ENCODE measurements around the gene PNMA8B. TPM values are rescaled to one million over a fixed set of nuclear protein-coding genes. Genes with fewer than 3 reads are reported as not detected.
"Not testable (repeated sequence)": the region's sequence is repeated elsewhere in the genome, so short reads cannot be mapped to it uniquely, and the experiment has no call there.

PNMA8B gene
- total RNA-seq, 1 donor = 0.43 TPM

- no peak for DNase-seq (ENCODE audit: low read depth)
- H3K4me3 ChIP-seq (ENCODE audit: low read depth, low read length) = no peak overlapping the region
- no peak for TF ChIP-seq CTCF (IDR thresholded peaks at IDR 0.05; ENCODE audit: insufficient read depth, low read depth, low read length)
Measured at GRCh38 chr19:46533078-46533620, 37.5 kb upstream of the PNMA8B start.

DNA sequence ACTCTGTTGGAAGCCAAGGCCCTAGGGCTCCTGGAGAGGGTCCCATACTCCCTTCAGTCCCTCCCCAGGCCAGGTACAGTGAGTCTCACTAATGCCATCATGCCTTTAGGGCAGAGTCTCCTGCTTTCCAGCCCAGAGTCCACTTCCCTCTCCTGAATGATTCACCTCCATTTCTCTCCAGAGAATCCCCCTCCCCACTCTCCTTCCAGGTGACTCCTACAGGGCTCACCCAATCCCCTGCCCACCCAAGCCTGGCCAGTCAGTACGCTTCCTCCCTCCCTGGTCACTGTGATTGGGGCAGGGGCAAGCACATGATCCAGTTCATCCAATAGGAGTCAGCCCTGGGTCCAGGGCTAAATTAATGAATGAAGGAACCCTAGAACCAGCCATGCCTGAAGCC, 35.0 kb upstream of the PNMA8B start:
- no peak overlapping the region for H3K4me3 ChIP-seq (ENCODE audit: low read depth, low read length)
- no peak for DNase-seq (ENCODE audit: low read depth)
- no peak for TF ChIP-seq CTCF (IDR thresholded peaks at IDR 0.05; ENCODE audit: insufficient read depth, low read depth, low read length)

GRCh38 chr19:46529622-46530451, 34.2 kb upstream of the PNMA8B start:
- TF ChIP-seq CTCF (IDR thresholded peaks at IDR 0.05; ENCODE audit: insufficient read depth, low read depth, low read length) = peak; percentile 92
- peak; percentile 69 for DNase-seq (ENCODE audit: low read depth)
- no peak overlapping the region for H3K4me3 ChIP-seq (ENCODE audit: low read depth, low read length)

- no peak for TF ChIP-seq CTCF (IDR thresholded peaks at IDR 0.05; ENCODE audit: insufficient read depth, low read depth, low read length)
- DNase-seq (ENCODE audit: low read depth) = no peak
- H3K4me3 ChIP-seq (ENCODE audit: low read depth, low read length) = no peak overlapping the region
Measured at GRCh38 chr19:46528601-46529590, 33.2 kb upstream of the PNMA8B start.

DNA sequence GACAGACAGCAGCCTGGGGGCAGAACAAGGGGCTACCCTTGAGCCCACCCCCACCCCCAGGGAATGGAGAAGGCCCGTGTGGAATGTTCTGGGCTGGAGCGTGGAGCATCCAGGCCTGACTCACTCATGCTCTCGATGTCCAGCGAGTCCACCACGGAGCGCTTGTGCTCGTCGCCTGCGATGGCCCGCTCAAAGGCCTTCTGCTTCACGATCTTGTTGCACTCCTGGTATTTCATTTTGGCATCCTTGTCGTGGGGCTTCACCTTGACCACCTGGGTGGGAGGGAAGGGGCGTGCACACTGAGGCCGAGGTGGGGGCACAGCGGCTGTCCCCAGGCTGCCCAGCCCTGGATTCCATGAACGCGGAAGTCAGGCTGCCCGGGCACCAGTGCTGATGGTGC, 31.1 kb upstream of the PNMA8B start:
- H3K4me3 ChIP-seq (ENCODE audit: low read depth, low read length); DNase-seq (ENCODE audit: low read depth): not testable (repeated sequence)

DNA sequence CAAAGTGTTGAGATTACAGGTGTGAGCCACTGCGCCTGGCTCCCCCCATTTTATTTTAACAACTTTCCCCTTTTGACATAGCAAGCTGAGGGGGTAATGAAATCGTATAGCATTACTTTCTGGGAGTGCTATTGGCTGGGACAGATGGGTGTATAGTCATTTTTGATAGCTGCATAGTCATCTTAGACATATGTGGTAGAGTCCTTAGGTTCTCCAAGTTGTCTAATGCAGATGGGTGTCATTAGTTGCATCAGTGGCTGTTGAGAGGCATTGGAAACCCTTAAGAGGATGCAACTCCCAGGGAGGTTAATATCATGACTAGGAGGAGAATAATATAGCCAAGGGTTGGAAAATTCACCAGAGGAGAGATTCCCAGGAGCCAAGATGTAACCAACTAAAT, 28.6 kb upstream of the PNMA8B start:
- no peak overlapping the region for H3K4me3 ChIP-seq (ENCODE audit: low read depth, low read length)
- TF ChIP-seq CTCF (IDR thresholded peaks at IDR 0.05; ENCODE audit: insufficient read depth, low read depth, low read length) = no peak
- no peak for DNase-seq (ENCODE audit: low read depth)

- not testable (repeated sequence) for DNase-seq (ENCODE audit: low read depth)
Measured at GRCh38 chr19:46522988-46523387, 27.3 kb upstream of the PNMA8B start.

More at GRCh38 chr19:46522988-46523387, 27.3 kb upstream of the PNMA8B start:
- not testable (repeated sequence) for H3K4me3 ChIP-seq (ENCODE audit: low read depth, low read length)

All from fibroblast of villous mesenchyme (primary cell).